GM21515 (cell line): Measurements from ENCODE around the gene PUM1.

Source experiments
- ATAC-seq: cut with Tn5 transposase; IDR thresholded peaks from one replicate; pipeline ENCODE4 v1.9.1; 2021; ENCODE audit not compliant: unreplicated experiment

Gene PUM1

GRCh38 chr1:30908696-30909364, 156.7 kb downstream of the PUM1 start, which contains the start of gene SDC3:
Gene SDC3, minus strand, starts transcription at chr1:30908758. Its CDS starts 172 bp downstream, at chr1:30908586.
- ATAC-seq, result no peak

- ATAC-seq, result no peak
Observed at GRCh38 chr1:30908316-30908695, 157.2 kb downstream of the PUM1 start.

- no peak for ATAC-seq
Observed at GRCh38 chr1:30907481-30908315, 157.8 kb downstream of the PUM1 start.

GRCh38 chr1:30906631-30907441, 158.7 kb downstream of the PUM1 start:
- ATAC-seq, result no peak

GRCh38 chr1:30905916-30906620, 159.4 kb downstream of the PUM1 start:
- no peak for ATAC-seq

- ATAC-seq, result no peak
Observed at GRCh38 chr1:30905403-30905802, 160.1 kb downstream of the PUM1 start.

GRCh38 chr1:30904962-30905335, 160.6 kb downstream of the PUM1 start:
- ATAC-seq, result no peak

GRCh38 chr1:30904191-30904961, 161.1 kb downstream of the PUM1 start:
- ATAC-seq, result no peak

- ATAC-seq, result no peak
Observed at GRCh38 chr1:30903343-30904034, 162.0 kb downstream of the PUM1 start.

GRCh38 chr1:30902593-30903290, 162.8 kb downstream of the PUM1 start:
- ATAC-seq, result no peak

- ATAC-seq, result no peak
Observed at GRCh38 chr1:30901798-30902581, 163.5 kb downstream of the PUM1 start.

GRCh38 chr1:30900931-30901560, 164.5 kb downstream of the PUM1 start:
- no peak for ATAC-seq

GRCh38 chr1:30900486-30900885, 165.0 kb downstream of the PUM1 start:
- ATAC-seq, result no peak

- ATAC-seq, result no peak
Observed at GRCh38 chr1:30899577-30900389, 165.7 kb downstream of the PUM1 start.

- ATAC-seq, result no peak
Observed at GRCh38 chr1:30898031-30898815, 167.3 kb downstream of the PUM1 start.

GRCh38 chr1:30896905-30897304, 168.6 kb downstream of the PUM1 start:
- ATAC-seq, result no peak
